B cell (primary cell): Measurements from ENCODE around the gene WFDC2. TPM values are rescaled to one million over a fixed set of nuclear protein-coding genes. Genes with fewer than 3 reads are reported as not detected.

Experiments
- ATAC-seq: fragments of 200-7000 bp; cut with Tn5 transposase; one replicate; pipeline ENCODE4 v1.10.0; 2021; ENCODE audit warnings: low read depth, mild to moderate bottlenecking, moderate number of reproducible peaks, moderate library complexity
- CTCF ChIA-PET: fragments of 350-600 bp; sonication (Branson Sonifier 250); formaldehyde crosslinking; loops from one replicate; lab custom pipeline; 2021; ENCODE audit warnings: antibody characterized with exemption, inconsistent platforms; lab: Charles Lee
- POLR2A ChIA-PET: fragments of 350-600 bp; sonication (Branson Sonifier 250); formaldehyde crosslinking; loops from one replicate; lab custom pipeline; 2021; ENCODE audit warnings: antibody characterized with exemption; lab: Charles Lee
- DNase-seq: peaks from one replicate; pipeline ENCODE4 v3.0.0; 2013
- H2AFZ ChIP-seq: 2 replicates; pipeline ENCODE4 v1.6.1; 2012; ENCODE audit warnings: mild to moderate bottlenecking, low read depth, low read length; ENCODE audit not compliant: insufficient read depth, poor library complexity, severe bottlenecking
- H3K27ac ChIP-seq, 2 donors: 1 replicate in 1 of 2; 2 replicates in 1 of 2; pipeline ENCODE4 v1.5.1; 2012 to 2013; ENCODE audit warnings: low read length in 2 of 2, mild to moderate bottlenecking in 2 of 2, moderate library complexity in 1 of 2
- H3K27me3 ChIP-seq, 4 experiments: fragments of 200-600 bp in 1 of 4; sonication (generic) in 1 of 4; replicated peaks in 1 of 4; 1 replicate in 2 of 4; 2 replicates in 2 of 4; pipeline versions ENCODE4 v1.6.1 to v1.7.0; 2013 to 2016; ENCODE audit warnings: low read length in 3 of 4, mild to moderate bottlenecking in 2 of 4, mixed read lengths in 1 of 4, moderate library complexity in 1 of 4; ENCODE audit not compliant: insufficient read depth in 4 of 4, control insufficient read depth in 3 of 4; ENCODE audit errors: control extremely low read depth in 1 of 4
- H3K36me3 ChIP-seq, 2 experiments: replicated peaks in 1 of 2; 1 replicate in 1 of 2; 2 replicates in 1 of 2; pipeline versions ENCODE4 v1.6.1 to v1.7.1; 2013; ENCODE audit warnings: low read length in 1 of 2; ENCODE audit not compliant: insufficient read depth in 2 of 2, control insufficient read depth in 1 of 2; ENCODE audit errors: control extremely low read depth in 1 of 2, extremely low read depth in 1 of 2
- H3K4me1 ChIP-seq, 2 donors: fragments of 200-600 bp in 1 of 2; sonication (generic) in 1 of 2; 1 replicate in 1 of 2; 2 replicates in 1 of 2; pipeline versions ENCODE4 v1.5.1 to v1.6.1; 2013 to 2017; ENCODE audit warnings: low read length in 2 of 2; ENCODE audit not compliant: control insufficient read depth in 2 of 2, insufficient read depth in 2 of 2
- H3K4me2 ChIP-seq: replicated peaks from 2 replicates; pipeline ENCODE3; 2012; ENCODE audit warnings: mild to moderate bottlenecking, low read depth, low read length; ENCODE audit not compliant: poor library complexity, severe bottlenecking
- H3K4me3 ChIP-seq, 5 experiments: fragments of 200-600 bp in 1 of 5; sonication (generic) in 1 of 5; 1 replicate in 3 of 5; 2 replicates in 2 of 5; pipeline versions ENCODE4 v1.5.1 to v1.7.0; 2011 to 2016; ENCODE audit warnings: low read length in 4 of 5, mild to moderate bottlenecking in 4 of 5, low read depth in 2 of 5, control low read depth in 1 of 5, moderate library complexity in 1 of 5; ENCODE audit not compliant: insufficient read depth in 1 of 5; ENCODE audit errors: control extremely low read depth in 1 of 5, extremely low read depth in 1 of 5
- H3K79me2 ChIP-seq: fragments of 200-600 bp; sonication (generic); one replicate; pipeline ENCODE4 v1.6.0; 2016; ENCODE audit warnings: low read length; ENCODE audit not compliant: control insufficient read depth, insufficient read depth
- H3K9ac ChIP-seq: fragments of 200-600 bp; sonication (generic); 2 replicates; pipeline ENCODE4 v1.6.1; 2017; ENCODE audit warnings: mild to moderate bottlenecking, low read length, moderate library complexity
- H3K9me3 ChIP-seq, 3 donors: one replicate each; pipeline versions ENCODE4 v1.6.1 to v1.7.1; 2013; ENCODE audit warnings: low read length in 2 of 3; ENCODE audit not compliant: control insufficient read depth in 2 of 3, insufficient read depth in 1 of 3; ENCODE audit errors: control extremely low read depth in 1 of 3
- H4K20me1 ChIP-seq: 2 replicates; pipeline ENCODE4 v1.6.0; 2012; ENCODE audit warnings: mild to moderate bottlenecking, low read length; ENCODE audit not compliant: insufficient read depth, control insufficient read depth, poor library complexity, severe bottlenecking
- H3K27ac Mint-ChIP-seq: one replicate; pipeline ENCODE4 v1.8.0; 2021; ENCODE audit warnings: mixed read lengths
- H3K27me3 Mint-ChIP-seq: one replicate; pipeline ENCODE4 v1.8.0; 2021; ENCODE audit warnings: mixed read lengths
- H3K4me1 Mint-ChIP-seq: one replicate; pipeline ENCODE4 v1.8.0; 2021; ENCODE audit warnings: mixed read lengths
- H3K4me3 Mint-ChIP-seq: one replicate; pipeline ENCODE4 v1.8.0; 2021; ENCODE audit warnings: mixed read lengths
- H3K9me3 Mint-ChIP-seq: one replicate; pipeline ENCODE4 v1.8.0; 2022; ENCODE audit warnings: mixed read lengths; ENCODE audit not compliant: insufficient read depth
- CTCF ChIP-seq: fragments of 200-600 bp; IDR thresholded peaks from one replicate; pipeline ENCODE4 v1.8.0; 2022; ENCODE audit warnings: antibody characterized with exemption, mild to moderate bottlenecking
- EZH2 ChIP-seq: IDR thresholded peaks from 2 replicates; pipeline ENCODE4 v1.6.1; 2012; ENCODE audit warnings: borderline replicate concordance, low read depth, mild to moderate bottlenecking, moderate library complexity, low read length; ENCODE audit not compliant: insufficient read depth, poor library complexity, severe bottlenecking
- WGBS: methylation state at CpG from one replicate; pipeline ENCODE4 v1.1.5; 2013; ENCODE audit warnings: missing lambda C conversion rate; ENCODE audit not compliant: insufficient coverage; 5-methylcytosine and 5-hydroxymethylcytosine counted together
- intact Hi-C: fragments of 100-400 bp; cut with micrococcal nuclease; formaldehyde crosslinking; loops from one replicate; pipeline ENCODE4 v1.10.0; 2022
- polyA plus RNA-seq: library from polyadenylated mRNA; depleted of rRNA; stranded (reverse); fragments of >200 nt; gene quantifications from 2 replicates; pipeline ENCODE4 v1.2.3, GENCODE V29; 2012
- total RNA-seq, 2 donors: library from RNA; stranded (reverse); fragments of 120-200 nt in 1 of 2; gene quantifications; 1 replicate in 1 of 2; 2 replicates in 1 of 2; pipeline versions ENCODE4 v1.2.3 to v1.2.4, GENCODE V29; 2013 to 2022

The WFDC2 gene
- total and polyA plus RNA-seq, 2 donors (not counting 1 experiment from before 2014, with no cell fraction given), result 0.81 TPM; not detected in 1

GRCh38 chr20:45506398-45506797, 36.8 kb downstream of the WFDC2 start:
- no peak overlapping the region for H3K9ac ChIP-seq
- CTCF ChIA-PET, result no interaction called here
- 100% methylated on average over 1 of the region's 2 CpGs for WGBS
- ATAC-seq, result no peak
- no peak overlapping the region for H2AFZ ChIP-seq
- intact Hi-C loops, result no loop called here
- no peaks in the 10 kb centered on the region for H3K36me3 ChIP-seq
- no peak overlapping the region for H3K4me2 ChIP-seq
- no peak overlapping the region for H3K27ac Mint-ChIP-seq
- H3K4me1 ChIP-seq, result no peaks in the 10 kb centered on the region
- no peaks in the 10 kb centered on the region for H4K20me1 ChIP-seq
- H3K27ac ChIP-seq, result no peak overlapping the region
- H3K4me3 ChIP-seq, result no peak overlapping the region
- no peak for DNase-seq
- POLR2A ChIA-PET, result no interaction called here
- H3K4me1 Mint-ChIP-seq, result peaks cover 13% of the 10 kb centered on the region
- TF ChIP-seq EZH2, result no peak
- TF ChIP-seq CTCF, result no peak
- no peaks in the 10 kb centered on the region for H3K79me2 ChIP-seq
- no peaks in the 10 kb centered on the region for H3K9me3 ChIP-seq
- peaks cover 43% of the 10 kb centered on the region for H3K27me3 Mint-ChIP-seq
- H3K27me3 ChIP-seq, result peaks cover 0 to 14% (median 5%) of the 10 kb centered on the region in 4 experiments
- no peak overlapping the region for H3K4me3 Mint-ChIP-seq
- H3K9me3 Mint-ChIP-seq, result no peaks in the 10 kb centered on the region

GRCh38 chr20:45507011-45507820, 37.7 kb downstream of the WFDC2 start:
- no peaks in the 10 kb centered on the region for H3K9me3 ChIP-seq
- WGBS, result 95% methylated on average over 3 of the region's 5 CpGs
- no peak overlapping the region for H3K27ac ChIP-seq
- ATAC-seq (no peak), DNase-seq (no peak)
- H3K9ac ChIP-seq, result no peak overlapping the region
- no peaks in the 10 kb centered on the region for H3K36me3 ChIP-seq
- no peak for TF ChIP-seq CTCF
- no peak for TF ChIP-seq EZH2
- H3K4me1 ChIP-seq, result no peaks in the 10 kb centered on the region
- peaks cover 13% of the 10 kb centered on the region for H3K4me1 Mint-ChIP-seq
- H3K27me3 Mint-ChIP-seq, result peaks cover 38% of the 10 kb centered on the region
- intact Hi-C loops, result no loop called here
- no peak overlapping the region for H2AFZ ChIP-seq
- H3K4me3 ChIP-seq, result no peak overlapping the region
- peak overlapping the region; percentile 3 for H3K4me3 Mint-ChIP-seq
- H4K20me1 ChIP-seq, result no peaks in the 10 kb centered on the region
- no peak overlapping the region for H3K4me2 ChIP-seq
- H3K9me3 Mint-ChIP-seq, result no peaks in the 10 kb centered on the region
- ChIA-PET POLR2A (no interaction called here), CTCF (no interaction called here)
- peaks cover 0 to 14% (median 4%) of the 10 kb centered on the region in 4 experiments for H3K27me3 ChIP-seq
- H3K27ac Mint-ChIP-seq, result no peak overlapping the region
- no peaks in the 10 kb centered on the region for H3K79me2 ChIP-seq
